Measurements from ENCODE around the gene MAP3K19. TPM values are rescaled to one million over a fixed set of nuclear protein-coding genes. Genes with fewer than 3 reads are reported as not detected.

MAP3K19 gene
- total RNA-seq, 2 experiments from 2014 or later = not detected

Other genes with a start within 250 kb of the MAP3K19 start
- gene ACMSD, start 208.8 kb downstream of the MAP3K19 start, total RNA-seq = not detected
- gene CCNT2, start 128.6 kb downstream of the MAP3K19 start, total RNA-seq = 10 to 100 TPM; 28.3 to 29.1 TPM
- gene RAB3GAP1, start 4.8 kb upstream of the MAP3K19 start, total RNA-seq = 10 to 100 TPM; 28.5 to 28.8 TPM